Amniotic stem cell (primary cell): ENCODE measurements around the gene TTC21A.
"Not testable (repeated sequence)": the region's sequence is repeated elsewhere in the genome, so short reads cannot be mapped to it uniquely, and the experiment has no call there.

Experiments
- DNase-seq: peaks from one replicate; lab custom pipeline; 2025; lab: John Stamatoyannopoulos, UW

The TTC21A gene

GRCh38 chr3:39154280-39155021, 47.0 kb downstream of the TTC21A start:
- DNase-seq = no peak

GRCh38 chr3:39156421-39156820, 48.9 kb downstream of the TTC21A start:
- DNase-seq = no peak

DNA sequence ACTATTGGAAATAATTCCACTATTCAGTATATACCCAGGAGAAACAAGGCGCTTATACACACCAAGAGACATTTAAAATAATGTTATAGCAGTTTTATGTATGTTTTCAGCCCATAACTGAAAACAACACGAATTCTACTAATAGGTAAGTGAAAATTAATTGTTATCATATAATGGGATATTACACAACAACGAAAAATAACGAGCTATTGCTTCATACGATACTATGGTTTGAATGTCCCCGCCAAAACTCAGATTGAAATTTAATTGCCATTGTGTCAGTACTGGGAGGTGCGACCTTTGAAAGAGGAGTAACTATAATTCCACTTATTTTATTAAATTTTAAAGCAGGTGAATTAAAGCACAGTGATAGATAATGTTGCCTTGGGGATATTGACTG, 49.9 kb downstream of the TTC21A start:
- DNase-seq = no peak

DNA sequence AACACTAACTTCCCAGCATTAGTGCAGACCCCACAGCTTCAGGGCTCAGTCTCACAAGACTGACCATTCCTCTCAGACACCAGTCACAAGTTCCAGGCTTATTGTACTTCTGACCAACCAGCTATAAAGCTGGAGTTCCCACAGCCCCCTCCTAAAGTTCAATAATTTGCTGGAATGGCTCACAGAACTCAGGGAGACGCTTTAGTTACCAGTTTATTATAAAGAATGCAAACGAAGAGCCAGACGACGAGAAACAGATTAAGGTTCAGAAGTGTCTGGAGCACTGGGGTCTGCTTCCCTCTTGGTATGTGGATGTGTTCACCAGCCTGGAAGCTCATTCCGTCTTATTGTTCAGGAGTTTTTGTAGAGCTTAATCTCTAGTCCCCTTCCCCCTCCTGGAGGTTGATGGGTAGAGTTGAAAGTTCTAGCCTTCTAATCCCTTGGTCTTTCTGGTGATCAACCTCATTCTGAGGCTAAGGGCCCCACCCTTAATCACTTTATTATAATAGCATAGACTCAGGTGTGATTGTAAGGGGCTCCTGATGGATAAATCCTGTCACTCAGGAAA, 50.8 kb downstream of the TTC21A start:
- DNase-seq = no peak

DNA sequence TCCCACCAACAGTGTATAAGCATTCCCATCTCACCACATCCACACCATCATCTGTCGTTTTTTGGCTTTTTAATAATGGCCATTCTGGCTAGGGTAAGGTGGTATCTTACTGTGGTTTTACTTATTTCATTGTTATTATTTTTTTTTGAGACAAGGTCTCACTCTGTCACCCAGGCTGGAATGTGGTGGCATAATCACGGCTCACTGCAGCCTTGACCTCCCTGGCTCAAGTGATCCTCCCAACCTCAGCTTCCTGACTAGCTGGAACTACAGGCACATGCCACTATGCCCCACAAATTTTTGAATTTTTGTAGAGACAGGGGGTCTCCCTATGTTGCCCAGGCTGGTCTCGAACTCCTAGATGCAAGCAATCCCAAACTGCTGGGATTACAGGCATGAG, 56.9 kb downstream of the TTC21A start:
- DNase-seq = no peak

DNA sequence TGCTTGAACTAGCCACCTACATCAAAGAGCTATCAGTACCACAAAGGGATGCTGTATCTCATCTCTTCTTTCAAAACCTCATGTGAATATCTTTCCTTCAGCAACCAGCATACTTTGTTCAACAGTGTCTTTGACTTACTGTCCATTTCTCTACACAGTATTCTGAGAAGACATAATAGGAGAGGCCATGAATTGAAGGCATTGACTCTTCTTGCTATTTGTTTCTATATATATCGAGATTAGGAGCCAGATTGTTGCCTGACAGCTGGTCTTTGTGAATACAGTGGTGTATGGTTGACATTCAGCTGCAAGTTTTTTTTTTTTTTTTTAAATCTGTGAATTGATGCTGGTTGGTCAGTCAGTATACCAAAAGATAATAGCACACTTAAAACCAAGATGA, 58.0 kb downstream of the TTC21A start:
- DNase-seq = no peak

GRCh38 chr3:39166134-39166710, 58.7 kb downstream of the TTC21A start:
- peak; percentile 68 for DNase-seq

- peak; percentile 23 for DNase-seq
Observed at GRCh38 chr3:39166932-39167532, 59.6 kb downstream of the TTC21A start.

DNA sequence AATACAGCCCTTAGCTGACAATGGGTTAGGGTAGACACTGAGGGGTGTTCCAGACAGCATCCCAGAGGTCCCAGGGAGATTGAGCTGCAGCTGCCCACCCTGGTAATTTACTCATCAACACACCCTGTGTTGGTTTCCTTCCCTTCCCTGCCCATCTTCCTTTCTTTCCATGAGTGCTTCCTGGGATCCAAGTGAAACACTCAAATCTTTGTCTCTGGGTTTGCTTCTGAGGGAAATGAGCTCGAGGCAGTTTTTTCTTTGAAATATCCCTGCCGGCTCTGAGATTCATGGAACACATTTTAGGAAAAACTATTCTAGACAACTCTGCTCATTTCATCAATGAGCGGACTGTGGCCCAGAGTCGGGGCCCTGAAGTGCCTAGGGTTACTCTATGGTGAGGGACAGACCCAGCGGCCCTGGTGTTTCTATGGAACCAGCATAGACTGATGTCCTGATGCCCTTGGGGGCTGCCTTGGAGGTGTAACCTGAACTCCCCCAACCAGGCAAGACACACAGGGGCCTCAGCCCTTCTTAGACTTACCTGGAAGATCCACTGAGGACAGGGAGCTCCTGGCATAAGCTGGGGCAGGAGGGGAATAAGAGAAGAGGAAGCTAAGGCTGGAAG, 60.8 kb downstream of the TTC21A start:
- DNase-seq = no peak

GRCh38 chr3:39169712-39170111, 62.2 kb downstream of the TTC21A start:
- DNase-seq = no peak

- DNase-seq = no peak
Observed at GRCh38 chr3:39170461-39170860, 63.0 kb downstream of the TTC21A start.

- not testable (repeated sequence) for DNase-seq
Observed at GRCh38 chr3:39170877-39171276, 63.4 kb downstream of the TTC21A start.

GRCh38 chr3:39171860-39172259, 64.4 kb downstream of the TTC21A start:
- DNase-seq = no peak

GRCh38 chr3:39173318-39174125, 66.0 kb downstream of the TTC21A start:
- no peak for DNase-seq

DNA sequence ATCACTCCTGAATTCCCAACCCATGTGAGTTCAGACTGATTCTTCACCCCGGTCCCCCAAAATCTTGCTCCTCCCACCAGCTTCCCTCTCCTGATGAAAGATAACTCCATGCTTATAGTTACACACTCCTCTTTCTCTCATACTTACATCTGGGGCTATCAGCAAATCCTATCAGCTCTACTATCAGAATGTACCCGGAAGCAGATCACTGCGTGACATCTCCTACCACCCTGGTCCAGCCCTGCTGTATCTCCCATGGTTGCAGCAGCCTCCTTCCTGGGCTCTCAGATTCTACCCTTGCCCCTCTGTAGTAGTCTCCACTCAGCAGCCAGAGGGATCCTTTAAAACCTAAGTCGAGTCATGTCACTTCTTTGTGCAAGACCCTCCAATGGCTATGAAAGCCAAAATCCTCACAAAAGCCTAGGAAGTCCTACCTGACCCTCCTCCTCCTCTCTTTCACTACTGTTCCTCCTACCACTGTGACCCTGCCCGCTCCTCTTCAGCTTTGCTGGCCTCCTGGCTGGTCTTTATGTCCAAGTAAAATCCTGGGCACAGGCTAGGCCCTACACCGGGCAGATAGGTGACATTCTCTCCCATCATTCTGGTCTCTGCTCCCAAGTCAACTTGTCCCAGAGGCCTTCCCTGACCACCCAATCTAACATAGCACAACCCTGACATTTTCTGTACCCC, 68.7 kb downstream of the TTC21A start:
- DNase-seq = no peak

- peak; percentile 84 for DNase-seq
Observed at GRCh38 chr3:39177708-39178332, 70.3 kb downstream of the TTC21A start.

- DNase-seq = no peak
Observed at GRCh38 chr3:39178553-39178952, 71.1 kb downstream of the TTC21A start.

- no peak for DNase-seq
Observed at GRCh38 chr3:39180183-39180545, 72.7 kb downstream of the TTC21A start.

DNA sequence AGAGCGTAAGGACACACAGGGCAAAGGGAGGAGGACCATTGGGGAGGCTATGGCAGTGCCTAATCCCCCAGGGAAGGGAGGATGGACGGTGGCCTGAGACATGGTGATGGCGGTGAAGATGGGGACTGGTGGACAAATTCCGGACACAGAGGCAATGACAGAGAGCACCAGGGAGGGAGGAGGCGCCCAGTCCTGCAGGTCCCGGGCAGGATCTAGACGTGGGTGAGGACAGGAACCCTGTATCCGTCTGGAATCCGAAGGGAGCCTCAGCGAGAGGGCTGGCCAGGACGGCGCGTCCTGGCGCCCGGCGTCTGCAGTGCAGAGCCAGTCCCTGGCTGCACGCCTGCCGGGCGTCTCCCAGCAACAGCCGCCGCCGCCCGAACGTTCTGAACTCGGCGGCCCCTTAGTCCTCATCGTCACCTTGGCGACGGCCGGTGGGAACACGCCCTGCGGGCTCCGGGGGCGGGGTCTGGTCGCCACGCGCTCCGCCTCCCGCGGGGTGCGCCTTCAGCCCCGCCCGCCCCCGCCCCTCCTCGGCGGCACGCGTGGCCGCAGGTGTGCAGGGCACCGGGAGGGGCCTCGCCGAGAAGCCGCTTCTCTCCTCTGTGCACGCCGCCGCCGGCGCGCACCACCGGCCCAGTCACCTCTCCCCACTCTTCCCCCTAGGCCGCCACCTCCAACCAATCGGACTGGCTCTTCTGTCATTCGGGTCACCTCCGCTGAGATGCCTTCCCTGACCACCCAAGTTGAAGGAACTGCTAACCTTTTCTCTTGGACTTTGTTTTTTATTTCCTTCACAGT, 73.3 kb downstream of the TTC21A start:
- peak; percentile 46 for DNase-seq
